ENCODE measurements around the gene GATA6.

Gene GATA6

DNA sequence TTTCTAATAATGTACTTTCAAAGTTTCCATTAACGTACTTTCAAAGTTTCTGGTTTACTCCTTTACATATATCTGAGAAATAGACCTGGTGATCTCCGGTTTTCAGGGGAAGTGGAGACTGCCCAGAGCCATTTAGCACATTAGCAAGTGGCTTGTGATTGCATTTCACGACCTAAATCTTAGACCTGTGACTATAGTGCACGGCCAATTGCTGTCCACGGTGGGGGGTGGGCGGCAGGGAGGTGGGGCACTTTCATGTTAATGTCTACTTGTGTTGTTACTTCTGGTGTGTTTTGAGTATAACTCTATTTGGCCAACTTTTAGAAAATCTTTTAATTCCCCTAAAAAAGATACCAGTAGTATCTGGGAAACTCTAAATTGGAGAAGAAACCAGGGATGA, 11.3 kb downstream of the GATA6 start:
- TF ChIP-seq POLR2AphosphoS5 (IDR thresholded peaks at IDR 0.05; ENCODE audit: low read depth, low read length), result no peak
- no peak for TF ChIP-seq TAF1 (IDR thresholded peaks at IDR 0.05; ENCODE audit: borderline replicate concordance, insufficient read depth, low read length)
- no peak for TF ChIP-seq SIN3A (IDR thresholded peaks at IDR 0.05; ENCODE audit: borderline replicate concordance, insufficient read depth, low read length)
- TF ChIP-seq, protein P1, sequence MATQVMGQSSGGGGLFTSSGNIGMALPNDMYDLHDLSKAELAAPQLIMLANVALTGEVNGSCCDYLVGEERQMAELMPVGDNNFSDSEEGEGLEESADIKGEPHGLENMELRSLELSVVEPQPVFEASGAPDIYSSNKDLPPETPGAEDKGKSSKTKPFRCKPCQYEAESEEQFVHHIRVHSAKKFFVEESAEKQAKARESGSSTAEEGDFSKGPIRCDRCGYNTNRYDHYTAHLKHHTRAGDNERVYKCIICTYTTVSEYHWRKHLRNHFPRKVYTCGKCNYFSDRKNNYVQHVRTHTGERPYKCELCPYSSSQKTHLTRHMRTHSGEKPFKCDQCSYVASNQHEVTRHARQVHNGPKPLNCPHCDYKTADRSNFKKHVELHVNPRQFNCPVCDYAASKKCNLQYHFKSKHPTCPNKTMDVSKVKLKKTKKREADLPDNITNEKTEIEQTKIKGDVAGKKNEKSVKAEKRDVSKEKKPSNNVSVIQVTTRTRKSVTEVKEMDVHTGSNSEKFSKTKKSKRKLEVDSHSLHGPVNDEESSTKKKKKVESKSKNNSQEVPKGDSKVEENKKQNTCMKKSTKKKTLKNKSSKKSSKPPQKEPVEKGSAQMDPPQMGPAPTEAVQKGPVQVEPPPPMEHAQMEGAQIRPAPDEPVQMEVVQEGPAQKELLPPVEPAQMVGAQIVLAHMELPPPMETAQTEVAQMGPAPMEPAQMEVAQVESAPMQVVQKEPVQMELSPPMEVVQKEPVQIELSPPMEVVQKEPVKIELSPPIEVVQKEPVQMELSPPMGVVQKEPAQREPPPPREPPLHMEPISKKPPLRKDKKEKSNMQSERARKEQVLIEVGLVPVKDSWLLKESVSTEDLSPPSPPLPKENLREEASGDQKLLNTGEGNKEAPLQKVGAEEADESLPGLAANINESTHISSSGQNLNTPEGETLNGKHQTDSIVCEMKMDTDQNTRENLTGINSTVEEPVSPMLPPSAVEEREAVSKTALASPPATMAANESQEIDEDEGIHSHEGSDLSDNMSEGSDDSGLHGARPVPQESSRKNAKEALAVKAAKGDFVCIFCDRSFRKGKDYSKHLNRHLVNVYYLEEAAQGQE (IDR thresholded peaks at IDR 0.05; ENCODE audit: insufficient read depth in 1 of 2, low read depth in 2 of 2, low read length in 2 of 2), result no peak
- no peak for TF ChIP-seq FOXP2 (optimal IDR thresholded peaks at IDR 0.05; ENCODE audit: borderline replicate concordance, extremely low read depth, extremely low read length, insufficient read depth)

DNA sequence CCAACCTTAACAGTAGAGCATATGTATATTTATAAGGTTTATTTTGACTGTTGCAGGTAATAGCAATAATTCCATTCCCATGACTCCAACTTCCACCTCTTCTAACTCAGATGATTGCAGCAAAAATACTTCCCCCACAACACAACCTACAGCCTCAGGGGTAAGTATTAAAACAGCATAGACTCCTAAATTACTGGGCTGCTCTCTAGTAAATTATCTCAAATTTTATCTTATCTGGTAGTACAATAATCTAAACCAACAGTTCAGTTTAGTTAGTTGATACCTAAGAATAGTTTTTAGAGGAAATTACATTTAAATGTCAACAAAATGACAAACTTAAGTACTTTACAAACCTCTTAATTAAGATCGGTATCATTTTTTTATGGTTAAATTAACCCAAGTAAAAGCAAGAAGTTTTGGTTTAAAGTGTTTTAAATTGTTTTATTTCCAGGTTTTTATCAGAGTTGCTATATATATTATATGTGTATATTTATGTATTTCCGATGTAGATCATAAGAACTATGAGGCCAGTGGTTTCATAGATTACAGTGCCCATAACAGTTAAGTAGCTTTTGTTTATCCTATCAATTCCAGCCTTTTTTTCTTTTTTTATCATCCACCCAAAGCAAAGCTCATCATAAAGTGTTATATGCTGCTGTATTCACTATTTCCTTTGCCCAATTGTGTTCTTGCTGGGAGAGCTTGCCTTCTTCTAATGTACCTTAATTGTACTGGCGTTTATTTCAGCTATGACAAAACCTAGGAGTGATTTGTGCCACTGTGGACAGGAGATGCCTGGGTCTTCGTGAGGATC, 13.7 kb downstream of the GATA6 start:
- no peak for TF ChIP-seq SIN3A (IDR thresholded peaks at IDR 0.05; ENCODE audit: borderline replicate concordance, insufficient read depth, low read length)
- TF ChIP-seq, protein P1 (IDR thresholded peaks at IDR 0.05; ENCODE audit: insufficient read depth in 1 of 2, low read depth in 2 of 2, low read length in 2 of 2), result no peak
- no peak for TF ChIP-seq POLR2AphosphoS5 (IDR thresholded peaks at IDR 0.05; ENCODE audit: low read depth, low read length)
- TF ChIP-seq FOXP2 (optimal IDR thresholded peaks at IDR 0.05; ENCODE audit: borderline replicate concordance, extremely low read depth, extremely low read length, insufficient read depth), result no peak
- no peak for TF ChIP-seq TAF1 (IDR thresholded peaks at IDR 0.05; ENCODE audit: borderline replicate concordance, insufficient read depth, low read length)

DNA sequence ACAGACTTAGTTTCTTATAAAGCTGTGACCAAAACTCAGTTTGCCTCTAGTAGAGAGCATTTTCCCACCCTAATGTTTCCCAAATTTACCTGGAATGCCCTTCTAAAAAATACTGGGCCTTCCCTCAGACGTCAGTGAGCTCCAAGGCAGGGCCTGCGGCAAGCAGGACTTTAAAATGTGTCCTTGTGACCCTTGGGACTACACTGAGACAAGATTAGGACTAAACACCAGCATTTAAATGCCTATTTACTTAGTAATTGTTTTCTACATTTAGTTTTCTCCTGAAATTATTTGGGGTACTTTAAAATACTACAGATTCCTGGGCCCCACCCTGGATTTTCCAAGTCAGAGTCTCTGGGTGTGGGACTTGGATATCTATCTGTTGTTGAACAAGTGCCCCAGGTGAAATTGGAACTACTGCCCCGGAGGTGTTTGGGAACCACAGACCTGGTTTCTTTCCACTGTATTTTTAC, 14.3 kb downstream of the GATA6 start:
- TF ChIP-seq TAF1 (IDR thresholded peaks at IDR 0.05; ENCODE audit: borderline replicate concordance, insufficient read depth, low read length), result no peak
- no peak for TF ChIP-seq FOXP2 (optimal IDR thresholded peaks at IDR 0.05; ENCODE audit: borderline replicate concordance, extremely low read depth, extremely low read length, insufficient read depth)
- TF ChIP-seq, protein P1 (IDR thresholded peaks at IDR 0.05; ENCODE audit: insufficient read depth in 1 of 2, low read depth in 2 of 2, low read length in 2 of 2), result no peak
- no peak for TF ChIP-seq SIN3A (IDR thresholded peaks at IDR 0.05; ENCODE audit: borderline replicate concordance, insufficient read depth, low read length)
- no peak for TF ChIP-seq POLR2AphosphoS5 (IDR thresholded peaks at IDR 0.05; ENCODE audit: low read depth, low read length)

DNA sequence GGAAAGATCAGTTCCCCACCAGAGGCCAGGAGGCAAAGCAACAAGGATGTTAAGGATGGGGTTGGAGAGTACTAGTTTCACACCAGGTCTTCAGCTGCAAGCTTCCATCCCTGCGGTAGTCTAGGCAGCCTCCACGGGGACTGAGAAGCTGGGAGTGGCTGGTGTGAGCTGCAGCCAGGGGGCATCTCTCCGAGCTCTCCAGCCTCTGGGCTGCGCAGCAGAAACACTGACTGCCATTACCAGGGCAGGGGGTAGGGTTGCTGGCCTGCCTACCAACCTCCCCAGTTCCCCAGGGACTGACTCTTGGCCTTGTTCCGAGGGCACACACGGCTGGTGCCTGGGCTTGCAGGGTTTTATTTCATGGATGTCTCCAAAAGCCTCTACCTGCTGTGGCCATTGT, 15.9 kb downstream of the GATA6 start:
- TF ChIP-seq SIN3A (IDR thresholded peaks at IDR 0.05; ENCODE audit: borderline replicate concordance, insufficient read depth, low read length), result no peak
- no peak for TF ChIP-seq TAF1 (IDR thresholded peaks at IDR 0.05; ENCODE audit: borderline replicate concordance, insufficient read depth, low read length)
- no peak for TF ChIP-seq FOXP2 (optimal IDR thresholded peaks at IDR 0.05; ENCODE audit: borderline replicate concordance, extremely low read depth, extremely low read length, insufficient read depth)
- no peak for TF ChIP-seq POLR2AphosphoS5 (IDR thresholded peaks at IDR 0.05; ENCODE audit: low read depth, low read length)
- TF ChIP-seq, protein P1 (IDR thresholded peaks at IDR 0.05; ENCODE audit: insufficient read depth in 1 of 2, low read depth in 2 of 2, low read length in 2 of 2), result no peak
